ENCODE measurements around the gene ACOX3.
A peak's percentile ranks its signal among the peaks of the same experiment; 100 is the strongest.

Gene ACOX3

GRCh38 chr4:8434251-8435073 lies 6.1 kb downstream of the ACOX3 start:
- no peak overlapping the region for H3K27ac ChIP-seq (ENCODE audit: insufficient read depth in 1 of 2, low read depth in 1 of 2, low read length in 2 of 2, poor library complexity in 1 of 2, severe bottlenecking in 2 of 2)

GRCh38 chr4:8433136-8433535 lies 7.4 kb downstream of the ACOX3 start:
- H3K27me3 ChIP-seq (replicated peaks in 2 of 5; ENCODE audit: control insufficient read depth in 4 of 5, insufficient read depth in 5 of 5, low read length in 4 of 5): no peaks in the 10 kb centered on the region
- H3K9me3 ChIP-seq (ENCODE audit: control extremely low read depth in 1 of 5, control insufficient read depth in 4 of 5, insufficient read depth in 2 of 5, low read depth in 1 of 5, low read length in 4 of 5): no peaks in the 10 kb centered on the region
- WGBS (ENCODE audit: insufficient coverage): 100% methylated on average over 1 of the region's 5 CpGs
- H3K4me1 ChIP-seq (ENCODE audit: control extremely low read depth in 1 of 4, control insufficient read depth in 4 of 4, insufficient read depth in 4 of 4, low read length in 3 of 4): peaks cover 6 to 21% (median 19%) of the 10 kb centered on the region in 4 experiments
- DNase-seq: no peak
- no peak overlapping the region for H3K27ac ChIP-seq (ENCODE audit: insufficient read depth in 1 of 2, low read depth in 1 of 2, low read length in 2 of 2, poor library complexity in 1 of 2, severe bottlenecking in 2 of 2)
- H3K4me3 ChIP-seq (ENCODE audit: control insufficient read depth in 1 of 7, extremely low read depth in 1 of 7, insufficient read depth in 4 of 7, low read depth in 2 of 7, low read length in 6 of 7): no peak overlapping the region
- POLR2A ChIA-PET: no interaction called here
- H3K36me3 ChIP-seq (ENCODE audit: control insufficient read depth in 4 of 4, insufficient read depth in 4 of 4, low read length in 3 of 4): peaks cover 0 to 3% (median 0%) of the 10 kb centered on the region in 4 experiments
- CTCF ChIA-PET: no interaction called here

More at GRCh38 chr4:8434251-8435073, 6.1 kb downstream of the ACOX3 start:
- Histone ChIP-seq H3K4me3 (ENCODE audit: control insufficient read depth in 1 of 7, extremely low read depth in 1 of 7, insufficient read depth in 4 of 7, low read depth in 2 of 7, low read length in 6 of 7) (no peak overlapping the region), H3K36me3 (ENCODE audit: control insufficient read depth in 4 of 4, insufficient read depth in 4 of 4, low read length in 3 of 4) (peaks cover 0 to 3% (median 0%) of the 10 kb centered on the region in 4 experiments), H3K27me3 (replicated peaks in 2 of 5; ENCODE audit: control insufficient read depth in 4 of 5, insufficient read depth in 5 of 5, low read length in 4 of 5) (no peaks in the 10 kb centered on the region), H3K4me1 (ENCODE audit: control extremely low read depth in 1 of 4, control insufficient read depth in 4 of 4, insufficient read depth in 4 of 4, low read length in 3 of 4) (peaks cover 3 to 19% (median 13%) of the 10 kb centered on the region in 4 experiments), H3K9me3 (ENCODE audit: control extremely low read depth in 1 of 5, control insufficient read depth in 4 of 5, insufficient read depth in 2 of 5, low read depth in 1 of 5, low read length in 4 of 5) (no peaks in the 10 kb centered on the region)
- WGBS (ENCODE audit: insufficient coverage): over 99% methylated on average over 17 of the region's 21 CpGs
- no peak for DNase-seq
- POLR2A ChIA-PET: no interaction called here
- CTCF ChIA-PET: no interaction called here

- peaks cover 6 to 28% (median 24%) of the 10 kb centered on the region in 4 experiments for H3K4me1 ChIP-seq (ENCODE audit: control extremely low read depth in 1 of 4, control insufficient read depth in 4 of 4, insufficient read depth in 4 of 4, low read length in 3 of 4)
- no peak overlapping the region for H3K27ac ChIP-seq (ENCODE audit: insufficient read depth in 1 of 2, low read depth in 1 of 2, low read length in 2 of 2, poor library complexity in 1 of 2, severe bottlenecking in 2 of 2)
- ChIA-PET CTCF (interaction anchor here (1.2 kb wide), 1 partner anchor 30 kb away, joined by 3 read pairs; no protein-coding TSS in a partner anchor), POLR2A (no interaction called here)
- DNase-seq: no peak
- H3K9me3 ChIP-seq (ENCODE audit: control extremely low read depth in 1 of 5, control insufficient read depth in 4 of 5, insufficient read depth in 2 of 5, low read depth in 1 of 5, low read length in 4 of 5): no peaks in the 10 kb centered on the region
- H3K36me3 ChIP-seq (ENCODE audit: control insufficient read depth in 4 of 4, insufficient read depth in 4 of 4, low read length in 3 of 4): peaks cover 0 to 3% (median 0%) of the 10 kb centered on the region in 4 experiments
- no peak overlapping the region for H3K4me3 ChIP-seq (ENCODE audit: control insufficient read depth in 1 of 7, extremely low read depth in 1 of 7, insufficient read depth in 4 of 7, low read depth in 2 of 7, low read length in 6 of 7)
- 100% methylated on average over 4 of the region's 5 CpGs for WGBS (ENCODE audit: insufficient coverage)
- no peaks in the 10 kb centered on the region for H3K27me3 ChIP-seq (replicated peaks in 2 of 5; ENCODE audit: control insufficient read depth in 4 of 5, insufficient read depth in 5 of 5, low read length in 4 of 5)
Observed at GRCh38 chr4:8431553-8431952, 9.0 kb downstream of the ACOX3 start.

- DNase-seq: peak; percentile 81 to 88 (median 88)
- Histone ChIP-seq H3K9me3 (ENCODE audit: control extremely low read depth in 1 of 5, control insufficient read depth in 4 of 5, insufficient read depth in 2 of 5, low read depth in 1 of 5, low read length in 4 of 5) (no peaks in the 10 kb centered on the region), H3K27ac (ENCODE audit: insufficient read depth in 1 of 2, low read depth in 1 of 2, low read length in 2 of 2, poor library complexity in 1 of 2, severe bottlenecking in 2 of 2) (peak overlapping the region in 1 of 2 experiments; percentile 73), H3K4me3 (ENCODE audit: control insufficient read depth in 1 of 7, extremely low read depth in 1 of 7, insufficient read depth in 4 of 7, low read depth in 2 of 7, low read length in 6 of 7) (peak overlapping the region; percentile 53 to 93 (median 81)), H3K36me3 (ENCODE audit: control insufficient read depth in 4 of 4, insufficient read depth in 4 of 4, low read length in 3 of 4) (peaks cover 0 to 6% (median 0%) of the 10 kb centered on the region in 4 experiments), H3K27me3 (replicated peaks in 2 of 5; ENCODE audit: control insufficient read depth in 4 of 5, insufficient read depth in 5 of 5, low read length in 4 of 5) (no peaks in the 10 kb centered on the region), H3K4me1 (ENCODE audit: control extremely low read depth in 1 of 4, control insufficient read depth in 4 of 4, insufficient read depth in 4 of 4, low read length in 3 of 4) (peaks cover 4 to 15% (median 15%) of the 10 kb centered on the region in 4 experiments)
- ChIA-PET CTCF (interaction anchor here (0.7 to 3.5 kb wide), 13 partner anchors 8 to 237 kb away, joined by 3 to 16 read pairs (median 5); partner anchors contain the start of genes ACOX3 and TRMT44), POLR2A (interaction anchor here (0.6 to 1.0 kb wide), 2 partner anchors 12 to 203 kb away, joined by 3 to 4 read pairs; partner anchors contain the start of genes ACOX3 and TRMT44)
- 4% methylated on average over 52 of the region's 56 CpGs for WGBS (ENCODE audit: insufficient coverage)
Observed at GRCh38 chr4:8428288-8429097, 12.0 kb downstream of the ACOX3 start.

- Histone ChIP-seq H3K36me3 (ENCODE audit: control insufficient read depth in 4 of 4, insufficient read depth in 4 of 4, low read length in 3 of 4) (peaks cover 0 to 2% (median 0%) of the 10 kb centered on the region in 4 experiments), H3K27me3 (replicated peaks in 2 of 5; ENCODE audit: control insufficient read depth in 4 of 5, insufficient read depth in 5 of 5, low read length in 4 of 5) (no peaks in the 10 kb centered on the region), H3K4me3 (ENCODE audit: control insufficient read depth in 1 of 7, extremely low read depth in 1 of 7, insufficient read depth in 4 of 7, low read depth in 2 of 7, low read length in 6 of 7) (peak overlapping the region; percentile 53 to 93 (median 81)), H3K9me3 (ENCODE audit: control extremely low read depth in 1 of 5, control insufficient read depth in 4 of 5, insufficient read depth in 2 of 5, low read depth in 1 of 5, low read length in 4 of 5) (no peaks in the 10 kb centered on the region), H3K4me1 (ENCODE audit: control extremely low read depth in 1 of 4, control insufficient read depth in 4 of 4, insufficient read depth in 4 of 4, low read length in 3 of 4) (peaks cover 4 to 15% (median 15%) of the 10 kb centered on the region in 4 experiments), H3K27ac (ENCODE audit: insufficient read depth in 1 of 2, low read depth in 1 of 2, low read length in 2 of 2, poor library complexity in 1 of 2, severe bottlenecking in 2 of 2) (peak overlapping the region in 1 of 2 experiments; percentile 73)
- POLR2A ChIA-PET: interaction anchor here (0.6 kb wide), 1 partner anchor 202 kb away, joined by 3 read pairs; no protein-coding TSS in a partner anchor
- CTCF ChIA-PET: interaction anchor here (1.3 to 3.5 kb wide), 11 partner anchors 9 to 203 kb away, joined by 3 to 16 read pairs (median 6); partner anchors contain the start of genes ACOX3 and TRMT44
- DNase-seq: peak in 2 of 3 donors; percentile 71 to 85
- WGBS (ENCODE audit: insufficient coverage): 4% methylated on average over 11 of the region's 21 CpGs
Observed at GRCh38 chr4:8427761-8428287, 12.7 kb downstream of the ACOX3 start.

GRCh38 chr4:8427262-8427661 lies 13.3 kb downstream of the ACOX3 start:
- no peak for DNase-seq
- CTCF ChIA-PET: interaction anchor here (1.3 to 3.5 kb wide), 5 partner anchors 10 to 185 kb away, joined by 3 to 16 read pairs (median 12); partner anchors contain the start of genes ACOX3 and TRMT44
- POLR2A ChIA-PET: no interaction called here
- H3K36me3 ChIP-seq (ENCODE audit: control insufficient read depth in 4 of 4, insufficient read depth in 4 of 4, low read length in 3 of 4): peaks cover 0 to 2% (median 0%) of the 10 kb centered on the region in 4 experiments
- peak overlapping the region in 6 of 7 experiments; percentile 53 to 93 (median 82) for H3K4me3 ChIP-seq (ENCODE audit: control insufficient read depth in 1 of 7, extremely low read depth in 1 of 7, insufficient read depth in 4 of 7, low read depth in 2 of 7, low read length in 6 of 7)
- WGBS (ENCODE audit: insufficient coverage): 84% methylated on average over 12 of the region's 17 CpGs
- H3K4me1 ChIP-seq (ENCODE audit: control extremely low read depth in 1 of 4, control insufficient read depth in 4 of 4, insufficient read depth in 4 of 4, low read length in 3 of 4): peaks cover 4 to 15% (median 15%) of the 10 kb centered on the region in 4 experiments
- no peaks in the 10 kb centered on the region for H3K27me3 ChIP-seq (replicated peaks in 2 of 5; ENCODE audit: control insufficient read depth in 4 of 5, insufficient read depth in 5 of 5, low read length in 4 of 5)
- no peaks in the 10 kb centered on the region for H3K9me3 ChIP-seq (ENCODE audit: control extremely low read depth in 1 of 5, control insufficient read depth in 4 of 5, insufficient read depth in 2 of 5, low read depth in 1 of 5, low read length in 4 of 5)
- H3K27ac ChIP-seq (ENCODE audit: insufficient read depth in 1 of 2, low read depth in 1 of 2, low read length in 2 of 2, poor library complexity in 1 of 2, severe bottlenecking in 2 of 2): no peak overlapping the region
